ENCODE data around the gene YTHDC1. TPM values are rescaled to one million over a fixed set of nuclear protein-coding genes. Genes with fewer than 3 reads are reported as not detected.

The YTHDC1 gene
- total and polyA plus RNA-seq, 2 of the 4 experiments (the other 2 are of a cell fraction) = 31.9 to 32.7 TPM

DNA sequence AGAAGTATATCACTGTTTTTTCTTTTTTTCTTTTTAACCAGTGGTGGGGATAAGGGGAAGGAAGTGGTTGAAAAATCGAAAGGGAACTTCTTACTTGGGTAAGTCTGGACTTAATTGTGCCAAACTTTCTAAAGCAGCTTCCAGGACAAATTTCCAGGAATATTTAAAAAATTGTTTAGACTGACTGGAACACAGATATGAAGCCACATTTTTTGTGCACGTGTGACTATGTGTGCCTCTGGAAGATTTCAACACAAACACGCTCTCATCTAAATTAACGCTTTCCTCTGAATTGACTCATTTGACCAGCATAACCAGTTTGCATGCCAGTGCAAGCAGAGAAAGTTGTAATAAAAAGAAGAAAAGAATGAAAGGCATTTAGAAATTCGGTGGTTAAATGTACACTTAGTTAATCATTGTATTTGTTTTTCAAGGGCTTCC, 18.8 kb upstream of the YTHDC1 start:
- peak; percentile 69 for DNase-seq
- Histone ChIP-seq H3K18ac (ENCODE audit: low read depth, low read length) (no peak overlapping the region), H3K27ac (ENCODE audit: insufficient read depth, low read length) (no peak overlapping the region), H2BK5ac (ENCODE audit: low read depth, low read length, poor library complexity, severe bottlenecking) (peak overlapping the region; percentile 85), H3K14ac (replicated peaks; ENCODE audit: low read depth, low read length) (no peak overlapping the region), H4K8ac (ENCODE audit: low read depth in 2 of 2, low read length in 2 of 2) (no peak overlapping the region), H3K23ac (ENCODE audit: low read depth, low read length) (no peak overlapping the region), H3K4me3 (ENCODE audit: insufficient read depth, low read depth, low read length) (no peak overlapping the region), H4K5ac (ENCODE audit: low read depth, low read length) (no peak overlapping the region), H3K9me1 (ENCODE audit: insufficient read depth, low read length) (peaks cover 10% of the 10 kb centered on the region), H4K20me1 (ENCODE audit: insufficient read depth, low read length) (no peaks in the 10 kb centered on the region), H3K79me1 (ENCODE audit: low read depth in 1 of 2, low read length in 2 of 2) (no peaks in the 10 kb centered on the region; a peak in 1 of 4 replicates), H3K4me1 (ENCODE audit: control insufficient read depth, insufficient read depth, low read length) (peaks cover 14% of the 10 kb centered on the region), H3K9me3 (ENCODE audit: control insufficient read depth, insufficient read depth, low read length) (no peaks in the 10 kb centered on the region), H3K4me2 (ENCODE audit: low read depth, low read length) (no peak overlapping the region), H3K9ac (ENCODE audit: low read depth, low read length) (no peak overlapping the region), H2BK120ac (ENCODE audit: low read depth, low read length) (no peak overlapping the region), H3K36me3 (ENCODE audit: control insufficient read depth, insufficient read depth, low read length) (no peaks in the 10 kb centered on the region), H2AK5ac (ENCODE audit: low read depth, low read length) (no peak overlapping the region), H3K27me3 (ENCODE audit: control insufficient read depth, insufficient read depth, low read length) (no peaks in the 10 kb centered on the region), H4K91ac (ENCODE audit: insufficient read depth, low read depth, low read length) (no peak overlapping the region), H2BK20ac (ENCODE audit: low read depth, low read length) (no peak overlapping the region), H3K56ac (ENCODE audit: extremely low read depth, insufficient read depth, low read length) (no peak overlapping the region), H2AFZ (replicated peaks; ENCODE audit: low read length, poor library complexity) (no peak overlapping the region), H2AK9ac (replicated peaks; ENCODE audit: low read depth, low read length, poor library complexity) (no peak overlapping the region), H3K4ac (ENCODE audit: low read depth, low read length) (no peak overlapping the region), H2BK15ac (ENCODE audit: low read depth, low read length) (no peak overlapping the region; the same call in 2 of the 3 replicates)
- ChIA-PET POLR2A (ENCODE audit: unreplicated experiment) (no interaction called here), CTCF (interaction anchor here (0.6 to 1.7 kb wide), 2 partner anchors 97 to 194 kb away, joined by 4 to 13 read pairs (median 4); no protein-coding TSS in a partner anchor)
- peak; percentile 68 for ATAC-seq (ENCODE audit: low read depth)
- intact Hi-C loops (cut with micrococcal nuclease) = loop anchor here (2.0 kb wide), 1 partner anchor 18 kb away; the partner anchor contains the start of gene YTHDC1
- TF ChIP-seq SMC3 (IDR thresholded peaks at IDR 0.05; ENCODE audit: low read depth, low read length) = no peak
- peak; percentile 73; the same call in 1 of the 2 replicates for TF ChIP-seq CEBPB (IDR thresholded peaks at IDR 0.05; ENCODE audit: low read depth, low read length)
- peak; percentile 6; the same call in 1 of the 2 replicates for TF ChIP-seq FOS (IDR thresholded peaks at IDR 0.05; ENCODE audit: low read depth, low read length)
- TF ChIP-seq NFE2L2 (IDR thresholded peaks at IDR 0.05; ENCODE audit: low read depth, low read length) = no peak
- no peak for TF ChIP-seq POLR2A (IDR thresholded peaks at IDR 0.05; ENCODE audit: low read depth, low read length)
- no peak for TF ChIP-seq CHD1 (IDR thresholded peaks at IDR 0.05; ENCODE audit: low read depth, low read length)
- no peak for TF ChIP-seq RFX5 (IDR thresholded peaks at IDR 0.05; ENCODE audit: low read depth, low read length)
- no peak for TF ChIP-seq RCOR1 (IDR thresholded peaks at IDR 0.05; ENCODE audit: insufficient replicate concordance, low read length)
- peak; percentile 97 for TF ChIP-seq BHLHE40 (IDR thresholded peaks at IDR 0.05; ENCODE audit: low read depth, low read length)
- no peak for TF ChIP-seq MAFK (IDR thresholded peaks at IDR 0.05; ENCODE audit: low read depth, low read length)
- no peak for TF ChIP-seq RAD21 (IDR thresholded peaks at IDR 0.05; ENCODE audit: low read length)
- TF ChIP-seq, protein P1, sequence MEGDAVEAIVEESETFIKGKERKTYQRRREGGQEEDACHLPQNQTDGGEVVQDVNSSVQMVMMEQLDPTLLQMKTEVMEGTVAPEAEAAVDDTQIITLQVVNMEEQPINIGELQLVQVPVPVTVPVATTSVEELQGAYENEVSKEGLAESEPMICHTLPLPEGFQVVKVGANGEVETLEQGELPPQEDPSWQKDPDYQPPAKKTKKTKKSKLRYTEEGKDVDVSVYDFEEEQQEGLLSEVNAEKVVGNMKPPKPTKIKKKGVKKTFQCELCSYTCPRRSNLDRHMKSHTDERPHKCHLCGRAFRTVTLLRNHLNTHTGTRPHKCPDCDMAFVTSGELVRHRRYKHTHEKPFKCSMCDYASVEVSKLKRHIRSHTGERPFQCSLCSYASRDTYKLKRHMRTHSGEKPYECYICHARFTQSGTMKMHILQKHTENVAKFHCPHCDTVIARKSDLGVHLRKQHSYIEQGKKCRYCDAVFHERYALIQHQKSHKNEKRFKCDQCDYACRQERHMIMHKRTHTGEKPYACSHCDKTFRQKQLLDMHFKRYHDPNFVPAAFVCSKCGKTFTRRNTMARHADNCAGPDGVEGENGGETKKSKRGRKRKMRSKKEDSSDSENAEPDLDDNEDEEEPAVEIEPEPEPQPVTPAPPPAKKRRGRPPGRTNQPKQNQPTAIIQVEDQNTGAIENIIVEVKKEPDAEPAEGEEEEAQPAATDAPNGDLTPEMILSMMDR (conservative IDR thresholded peaks at IDR 0.05; ENCODE audit: low read depth, low read length) = no peak
- TF ChIP-seq, protein P2, sequence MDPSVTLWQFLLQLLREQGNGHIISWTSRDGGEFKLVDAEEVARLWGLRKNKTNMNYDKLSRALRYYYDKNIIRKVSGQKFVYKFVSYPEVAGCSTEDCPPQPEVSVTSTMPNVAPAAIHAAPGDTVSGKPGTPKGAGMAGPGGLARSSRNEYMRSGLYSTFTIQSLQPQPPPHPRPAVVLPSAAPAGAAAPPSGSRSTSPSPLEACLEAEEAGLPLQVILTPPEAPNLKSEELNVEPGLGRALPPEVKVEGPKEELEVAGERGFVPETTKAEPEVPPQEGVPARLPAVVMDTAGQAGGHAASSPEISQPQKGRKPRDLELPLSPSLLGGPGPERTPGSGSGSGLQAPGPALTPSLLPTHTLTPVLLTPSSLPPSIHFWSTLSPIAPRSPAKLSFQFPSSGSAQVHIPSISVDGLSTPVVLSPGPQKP (IDR thresholded peaks at IDR 0.05; ENCODE audit: borderline replicate concordance, low read depth, low read length) = no peak
- TF ChIP-seq, protein P3, sequence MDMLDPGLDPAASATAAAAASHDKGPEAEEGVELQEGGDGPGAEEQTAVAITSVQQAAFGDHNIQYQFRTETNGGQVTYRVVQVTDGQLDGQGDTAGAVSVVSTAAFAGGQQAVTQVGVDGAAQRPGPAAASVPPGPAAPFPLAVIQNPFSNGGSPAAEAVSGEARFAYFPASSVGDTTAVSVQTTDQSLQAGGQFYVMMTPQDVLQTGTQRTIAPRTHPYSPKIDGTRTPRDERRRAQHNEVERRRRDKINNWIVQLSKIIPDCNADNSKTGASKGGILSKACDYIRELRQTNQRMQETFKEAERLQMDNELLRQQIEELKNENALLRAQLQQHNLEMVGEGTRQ (IDR thresholded peaks at IDR 0.05; ENCODE audit: low read depth, low read length) = no peak
- no peak for TF ChIP-seq MAZ (IDR thresholded peaks at IDR 0.05; ENCODE audit: borderline replicate concordance, low read depth, low read length)
- TF ChIP-seq MXI1 (IDR thresholded peaks at IDR 0.05; ENCODE audit: borderline replicate concordance, low read depth, low read length) = peak; percentile 59; the same call in 1 of the 2 replicates
- no CpG with 5 or more reads among the region's 5 CpGs for WGBS, 2 experiments (ENCODE audit: extremely low coverage in 2 of 2, insufficient read length in 1 of 2)
- no TSS peak for BruUV-seq (replicated peaks)
- in situ Hi-C loops (cut with MboI; ENCODE audit: low sequenced_read_pairs) = no loop called here
- dilution Hi-C loops (cut with HindIII; ENCODE audit: low sequenced_read_pairs, unreplicated experiment) = no loop called here

All from IMR-90 (cell line).